Stimulated activated CD8-positive, alpha-beta memory T cell treated with anti-CD3 and anti-CD28 coated beads, Interleukin-12 subunit alpha, Interleukin-12 subunit beta, amount 100 ng/mL, for 1 hour (primary cell): ENCODE measurements around the gene ATP6V0E1.

ENCODE experiments used
- DNase-seq: peaks from one replicate; pipeline ENCODE4 v3.0.0-alpha.2; 2020; ENCODE audit warnings: low read depth

Gene ATP6V0E1

GRCh38 chr5:172983542-172984243 is at the start of gene ATP6V0E1:
ATP6V0E1 (plus strand) TSS chr5:172983771; CDS start chr5:172983861, 90 bp downstream.
- peak; percentile 85 for DNase-seq

- DNase-seq, result no peak
Observed at GRCh38 chr5:172935096-172935495, 48.5 kb upstream of the ATP6V0E1 start.

- DNase-seq, result no peak
Observed at GRCh38 chr5:172936401-172936800, 47.2 kb upstream of the ATP6V0E1 start.

GRCh38 chr5:172939071-172939470 is 44.5 kb upstream of the ATP6V0E1 start:
- no peak for DNase-seq

- DNase-seq, result no peak
Observed at GRCh38 chr5:172939611-172940267, 43.8 kb upstream of the ATP6V0E1 start.

GRCh38 chr5:172940268-172941066 is 43.1 kb upstream of the ATP6V0E1 start:
- no peak for DNase-seq

- no peak for DNase-seq
Observed at GRCh38 chr5:172941067-172941516, 42.5 kb upstream of the ATP6V0E1 start.

GRCh38 chr5:172942556-172942955 is 41.0 kb upstream of the ATP6V0E1 start:
- DNase-seq, result no peak

- no peak for DNase-seq
Observed at GRCh38 chr5:172943283-172943841, 40.2 kb upstream of the ATP6V0E1 start.

- DNase-seq, result no peak
Observed at GRCh38 chr5:172943906-172944305, 39.7 kb upstream of the ATP6V0E1 start.

- DNase-seq, result no peak
Observed at GRCh38 chr5:172944741-172945140, 38.8 kb upstream of the ATP6V0E1 start.

GRCh38 chr5:172945151-172945550 is 38.4 kb upstream of the ATP6V0E1 start:
- DNase-seq, result no peak

- no peak for DNase-seq
Observed at GRCh38 chr5:172946146-172946545, 37.4 kb upstream of the ATP6V0E1 start.

GRCh38 chr5:172949426-172949825 is 34.1 kb upstream of the ATP6V0E1 start:
- DNase-seq, result no peak

- DNase-seq, result no peak
Observed at GRCh38 chr5:172950176-172950965, 33.2 kb upstream of the ATP6V0E1 start.

- DNase-seq, result no peak
Observed at GRCh38 chr5:172951371-172952033, 32.1 kb upstream of the ATP6V0E1 start.

GRCh38 chr5:172952034-172952511 is 31.5 kb upstream of the ATP6V0E1 start:
- DNase-seq, result no peak

- DNase-seq, result no peak
Observed at GRCh38 chr5:172953776-172954675, 29.5 kb upstream of the ATP6V0E1 start.

- DNase-seq, result no peak
Observed at GRCh38 chr5:172954751-172955159, 28.8 kb upstream of the ATP6V0E1 start.

- no peak for DNase-seq
Observed at GRCh38 chr5:172956228-172956627, 27.3 kb upstream of the ATP6V0E1 start.
